GM10266 (cell line): ENCODE data around the gene PPP4R3B.
"Not testable (repeated sequence)": the region's sequence is repeated elsewhere in the genome, so short reads cannot be mapped to it uniquely, and the experiment has no call there.

Experiments used
- DNase-seq: peaks from one replicate; pipeline ENCODE4 v3.0.0; 2012; ENCODE audit errors: extremely low spot score
- CTCF ChIP-seq: IDR thresholded peaks from 2 replicates; pipeline ENCODE4 v1.5.1; 2012; ENCODE audit warnings: mild to moderate bottlenecking, low read depth; ENCODE audit not compliant: control insufficient read depth, insufficient read depth; ENCODE audit errors: missing control alignments

PPP4R3B gene

GRCh38 chr2:55609938-55610578, 7.4 kb downstream of the PPP4R3B start:
- no peak for DNase-seq
- TF ChIP-seq CTCF, result no peak

GRCh38 chr2:55609193-55609794, 8.1 kb downstream of the PPP4R3B start:
- DNase-seq, result no peak
- no peak for TF ChIP-seq CTCF

GRCh38 chr2:55607717-55608116, 9.7 kb downstream of the PPP4R3B start:
- no peak for DNase-seq
- TF ChIP-seq CTCF, result no peak

GRCh38 chr2:55604027-55604565, 13.3 kb downstream of the PPP4R3B start:
- TF ChIP-seq CTCF, result no peak
- no peak for DNase-seq

- no peak for TF ChIP-seq CTCF
- no peak for DNase-seq
These were observed 15.6 kb downstream of the PPP4R3B start for GRCh38 chr2:55601849-55602248.

- TF ChIP-seq CTCF, result no peak
- no peak for DNase-seq
These were observed 19.2 kb downstream of the PPP4R3B start for GRCh38 chr2:55598056-55598795.

- DNase-seq, result not testable (repeated sequence)
These were observed 20.6 kb downstream of the PPP4R3B start for GRCh38 chr2:55596795-55597194.
